Memory B cell (primary cell): ENCODE data around the gene YJU2.

Source experiments
- ATAC-seq: fragments of 150-1000 bp; cut with Tn5 transposase; 2 replicates; pipeline ENCODE4 v1.10.0; 2021; ENCODE audit warnings: low read depth, mild to moderate bottlenecking, moderate library complexity
- DNase-seq, 2 donors: peaks; one replicate each; pipeline ENCODE4 v3.0.0; 2022; ENCODE audit warnings: low spot score in 2 of 2
- H3K27ac Mint-ChIP-seq: one replicate; pipeline ENCODE4 v1.8.0; 2022; ENCODE audit warnings: mild to moderate bottlenecking, moderate library complexity, mixed read lengths
- H3K27me3 Mint-ChIP-seq: one replicate; pipeline ENCODE4 v1.8.0; 2022; ENCODE audit warnings: mixed read lengths
- H3K36me3 Mint-ChIP-seq: one replicate; pipeline ENCODE4 v1.8.0; 2022; ENCODE audit warnings: mild to moderate bottlenecking, mixed read lengths
- H3K4me1 Mint-ChIP-seq: one replicate; pipeline ENCODE4 v1.8.0; 2022; ENCODE audit warnings: mixed read lengths
- H3K4me3 Mint-ChIP-seq: one replicate; pipeline ENCODE4 v1.8.0; 2022; ENCODE audit warnings: mild to moderate bottlenecking, moderate library complexity, mixed read lengths
- H3K9me3 Mint-ChIP-seq: one replicate; pipeline ENCODE4 v1.8.0; 2022; ENCODE audit warnings: mixed read lengths

The YJU2 gene

GRCh38 chr19:4288091-4288777, 41.4 kb downstream of the YJU2 start:
- peaks cover 6% of the 10 kb centered on the region for H3K27me3 Mint-ChIP-seq
- no peak overlapping the region for H3K4me3 Mint-ChIP-seq
- peaks cover 3% of the 10 kb centered on the region for H3K4me1 Mint-ChIP-seq
- no peaks in the 10 kb centered on the region for H3K36me3 Mint-ChIP-seq
- no peaks in the 10 kb centered on the region for H3K9me3 Mint-ChIP-seq
- H3K27ac Mint-ChIP-seq = no peak overlapping the region
- no peak for ATAC-seq
- DNase-seq = no peak

- DNase-seq = no peak
- no peaks in the 10 kb centered on the region for H3K36me3 Mint-ChIP-seq
- peaks cover 4% of the 10 kb centered on the region for H3K27me3 Mint-ChIP-seq
- no peak overlapping the region for H3K4me3 Mint-ChIP-seq
- no peak for ATAC-seq
- no peak overlapping the region for H3K27ac Mint-ChIP-seq
- H3K4me1 Mint-ChIP-seq = no peaks in the 10 kb centered on the region
- H3K9me3 Mint-ChIP-seq = no peaks in the 10 kb centered on the region
These were observed 44.4 kb downstream of the YJU2 start for GRCh38 chr19:4291184-4291732.

GRCh38 chr19:4292515-4292914, 45.6 kb downstream of the YJU2 start:
- ATAC-seq = no peak
- Mint-ChIP-seq H3K9me3 (no peaks in the 10 kb centered on the region), H3K4me1 (no peaks in the 10 kb centered on the region), H3K27ac (no peak overlapping the region), H3K4me3 (no peak overlapping the region), H3K36me3 (no peaks in the 10 kb centered on the region), H3K27me3 (peaks cover 4% of the 10 kb centered on the region)
- no peak for DNase-seq

DNA sequence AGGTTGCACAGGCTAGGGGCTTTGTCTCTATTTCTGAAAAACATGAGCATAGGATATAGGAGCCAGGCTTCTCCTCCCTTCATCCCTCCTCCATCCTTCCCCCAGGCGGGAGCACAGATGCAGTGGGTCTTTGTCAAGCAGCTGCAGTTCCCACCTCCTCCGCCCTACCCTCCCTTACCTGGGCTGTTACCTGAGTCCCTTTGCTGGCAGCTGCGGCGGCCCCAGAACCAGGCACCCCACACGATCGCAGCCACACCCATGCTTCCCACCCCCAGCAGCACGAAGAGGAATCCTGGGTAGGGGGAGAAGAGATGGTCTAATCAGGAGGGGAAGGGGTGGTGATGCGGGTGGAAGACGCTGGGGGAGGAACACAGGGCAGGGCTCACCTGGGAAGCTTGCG, 47.5 kb downstream of the YJU2 start:
- no peak for ATAC-seq
- DNase-seq = no peak
- no peaks in the 10 kb centered on the region for H3K4me1 Mint-ChIP-seq
- no peaks in the 10 kb centered on the region for H3K9me3 Mint-ChIP-seq
- H3K27ac Mint-ChIP-seq = no peak overlapping the region
- peaks cover 6% of the 10 kb centered on the region for H3K27me3 Mint-ChIP-seq
- H3K36me3 Mint-ChIP-seq = peaks cover 2% of the 10 kb centered on the region
- H3K4me3 Mint-ChIP-seq = no peak overlapping the region

DNA sequence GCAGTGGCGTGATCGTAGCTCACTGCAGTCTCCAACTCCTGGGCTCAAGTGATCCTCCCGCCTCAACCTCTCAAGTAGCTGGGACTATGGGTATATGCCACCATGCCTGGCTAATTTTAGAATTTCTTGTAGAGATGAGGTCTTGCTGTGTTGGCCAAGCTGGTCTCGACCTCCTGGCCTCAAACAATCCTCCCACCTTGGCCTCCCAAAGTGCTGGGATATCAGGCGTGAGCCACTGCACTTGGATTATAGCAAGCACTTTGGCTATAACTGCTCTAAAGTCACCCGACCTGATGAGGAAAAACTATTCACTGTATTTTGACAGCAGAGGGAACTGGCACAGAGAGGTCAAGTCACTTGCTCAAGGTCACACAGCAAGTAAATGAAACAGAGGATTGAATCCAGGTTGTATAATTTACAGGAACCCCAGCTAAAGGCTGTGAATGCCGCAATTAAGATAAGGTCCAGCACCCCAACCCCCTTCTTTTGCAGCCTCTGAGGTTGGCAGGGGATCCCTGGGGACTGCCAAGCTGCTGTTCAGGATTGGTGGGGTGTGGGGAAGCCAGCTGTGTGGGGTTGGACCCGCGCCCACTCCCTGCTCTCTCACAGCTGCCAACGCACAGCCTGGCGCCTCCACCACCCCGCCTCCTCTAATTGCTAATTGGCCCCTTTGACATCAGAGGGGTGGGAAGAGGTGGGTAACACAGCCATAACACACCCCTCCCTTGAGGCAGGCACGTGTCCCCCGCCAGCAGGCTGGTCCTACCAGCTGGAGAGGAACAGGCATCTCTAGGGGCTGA, 49.3 kb downstream of the YJU2 start:
- Mint-ChIP-seq H3K27me3 (peaks cover 10% of the 10 kb centered on the region), H3K4me1 (no peaks in the 10 kb centered on the region), H3K36me3 (peaks cover 4% of the 10 kb centered on the region), H3K4me3 (no peak overlapping the region), H3K9me3 (peaks cover 2% of the 10 kb centered on the region), H3K27ac (no peak overlapping the region)
- no peak for DNase-seq
- no peak for ATAC-seq

- Mint-ChIP-seq H3K9me3 (peaks cover 2% of the 10 kb centered on the region), H3K27ac (no peak overlapping the region), H3K4me1 (no peaks in the 10 kb centered on the region), H3K4me3 (no peak overlapping the region), H3K36me3 (peaks cover 4% of the 10 kb centered on the region), H3K27me3 (peaks cover 12% of the 10 kb centered on the region)
- DNase-seq = no peak
- ATAC-seq = no peak
These were observed 51.3 kb downstream of the YJU2 start for GRCh38 chr19:4297901-4298809.

DNA sequence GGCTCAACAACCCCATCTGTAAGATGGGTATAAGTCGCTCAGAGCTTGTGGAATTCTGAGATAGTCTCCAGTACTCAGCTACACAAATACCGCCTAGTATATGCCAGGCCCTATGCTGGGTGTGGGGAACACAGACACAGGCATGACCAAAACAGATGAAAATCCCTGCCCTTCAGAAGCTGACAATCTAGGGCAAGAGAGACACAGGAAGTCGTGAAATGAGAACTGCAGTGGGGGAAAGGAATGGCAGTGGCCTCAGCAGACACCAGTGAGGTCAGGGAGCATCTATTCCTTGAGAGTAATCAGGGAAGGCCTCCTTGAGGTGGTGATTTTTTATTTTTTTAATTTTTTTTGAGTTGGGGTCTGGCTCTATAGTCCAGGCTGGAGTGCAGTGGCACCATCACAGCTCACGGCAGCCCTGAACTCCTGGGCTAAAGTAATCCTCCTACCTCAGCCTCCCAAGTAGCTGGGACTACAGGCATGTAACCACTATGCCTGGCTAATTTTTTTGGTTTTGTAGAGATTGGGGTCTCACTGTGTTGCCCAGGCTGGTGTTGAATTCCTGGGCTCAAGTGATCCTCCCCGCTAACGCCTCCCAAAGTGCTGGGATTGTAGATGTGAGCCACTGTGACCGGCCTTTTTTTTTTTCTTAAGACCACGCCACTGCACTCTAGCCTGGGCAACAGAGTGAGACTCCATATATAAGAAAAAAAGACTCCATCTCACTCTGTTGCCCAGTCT, 52.1 kb downstream of the YJU2 start:
- Mint-ChIP-seq H3K27me3 (peaks cover 12% of the 10 kb centered on the region), H3K9me3 (peaks cover 2% of the 10 kb centered on the region), H3K4me3 (no peak overlapping the region), H3K27ac (no peak overlapping the region), H3K4me1 (no peaks in the 10 kb centered on the region), H3K36me3 (peaks cover 4% of the 10 kb centered on the region)
- no peak for ATAC-seq
- no peak for DNase-seq

GRCh38 chr19:4300589-4300988, 53.7 kb downstream of the YJU2 start:
- ATAC-seq = no peak
- Mint-ChIP-seq H3K4me3 (no peak overlapping the region), H3K9me3 (peaks cover 2% of the 10 kb centered on the region), H3K4me1 (peaks cover 2% of the 10 kb centered on the region), H3K36me3 (peaks cover 4% of the 10 kb centered on the region), H3K27me3 (peaks cover 14% of the 10 kb centered on the region), H3K27ac (no peak overlapping the region)
- no peak for DNase-seq

DNA sequence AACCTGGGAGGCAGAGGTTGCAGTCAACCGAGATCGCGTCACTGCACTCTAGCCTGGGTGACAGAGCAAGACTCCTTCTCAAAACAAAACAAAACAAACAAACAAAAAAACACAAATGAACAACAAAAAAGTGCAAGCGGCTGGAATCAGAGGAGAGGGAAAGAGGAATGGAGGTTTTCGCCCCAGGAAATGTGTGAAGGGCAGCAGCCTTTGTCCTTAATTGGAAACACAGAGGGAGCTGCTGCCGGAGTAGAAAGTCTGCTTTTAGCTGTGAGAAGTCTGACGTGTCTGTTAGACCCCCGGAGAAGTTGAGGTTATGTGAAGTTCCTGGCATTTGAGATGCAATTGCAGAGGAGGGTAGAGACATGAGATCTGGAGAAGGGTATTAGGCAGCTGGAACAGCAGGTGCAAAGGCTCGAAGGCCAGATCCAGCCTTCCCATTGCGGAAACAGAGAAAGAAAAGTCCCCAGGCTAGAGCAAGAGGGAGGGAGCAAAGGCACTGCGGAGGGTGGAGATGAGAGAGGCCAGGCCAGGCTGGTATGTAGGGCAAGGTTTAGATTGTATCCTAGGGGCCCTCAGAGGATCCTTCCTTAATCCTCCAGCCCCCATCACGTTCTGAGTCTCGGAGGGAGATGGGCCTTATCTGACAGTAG, 54.8 kb downstream of the YJU2 start:
- H3K4me1 Mint-ChIP-seq = peaks cover 2% of the 10 kb centered on the region
- H3K27ac Mint-ChIP-seq = no peak overlapping the region
- H3K36me3 Mint-ChIP-seq = peaks cover 4% of the 10 kb centered on the region
- peaks cover 15% of the 10 kb centered on the region for H3K27me3 Mint-ChIP-seq
- DNase-seq = no peak
- ATAC-seq = no peak
- H3K4me3 Mint-ChIP-seq = no peak overlapping the region
- H3K9me3 Mint-ChIP-seq = peaks cover 2% of the 10 kb centered on the region

DNA sequence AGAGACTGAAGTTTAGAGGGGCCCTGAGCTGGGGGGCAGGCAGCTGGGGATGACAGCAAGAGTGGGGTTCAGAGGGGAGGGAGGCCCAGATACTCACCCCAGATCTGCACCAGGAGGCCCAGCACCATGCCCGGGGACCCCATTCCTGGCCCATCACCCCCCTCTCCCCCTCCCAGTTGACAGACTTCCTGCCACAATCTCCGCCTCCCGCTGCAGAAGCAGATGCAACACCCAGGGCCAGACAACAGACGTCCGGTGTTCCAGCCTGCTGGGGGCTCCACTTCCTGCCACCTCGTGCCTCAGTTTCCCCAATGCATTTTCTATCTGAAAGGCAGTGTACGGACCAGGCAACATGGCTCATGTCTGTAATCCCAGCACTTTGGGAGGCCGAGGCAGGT, 55.4 kb downstream of the YJU2 start, which contains the start of gene TMIGD2:
Gene TMIGD2 (minus strand): TSS at position 147 of the 398 bp plus-strand sequence. CDS start 4 bp downstream, at position 143.
- H3K36me3 Mint-ChIP-seq = peaks cover 4% of the 10 kb centered on the region
- peaks cover 2% of the 10 kb centered on the region for H3K4me1 Mint-ChIP-seq
- DNase-seq (no peak), ATAC-seq (no peak)
- peaks cover 2% of the 10 kb centered on the region for H3K9me3 Mint-ChIP-seq
- H3K27ac Mint-ChIP-seq = no peak within 1 kb of the TSS
- H3K4me3 Mint-ChIP-seq = no peak within 1 kb of the TSS
- H3K27me3 Mint-ChIP-seq = peaks cover 16% of the 10 kb centered on the region

DNA sequence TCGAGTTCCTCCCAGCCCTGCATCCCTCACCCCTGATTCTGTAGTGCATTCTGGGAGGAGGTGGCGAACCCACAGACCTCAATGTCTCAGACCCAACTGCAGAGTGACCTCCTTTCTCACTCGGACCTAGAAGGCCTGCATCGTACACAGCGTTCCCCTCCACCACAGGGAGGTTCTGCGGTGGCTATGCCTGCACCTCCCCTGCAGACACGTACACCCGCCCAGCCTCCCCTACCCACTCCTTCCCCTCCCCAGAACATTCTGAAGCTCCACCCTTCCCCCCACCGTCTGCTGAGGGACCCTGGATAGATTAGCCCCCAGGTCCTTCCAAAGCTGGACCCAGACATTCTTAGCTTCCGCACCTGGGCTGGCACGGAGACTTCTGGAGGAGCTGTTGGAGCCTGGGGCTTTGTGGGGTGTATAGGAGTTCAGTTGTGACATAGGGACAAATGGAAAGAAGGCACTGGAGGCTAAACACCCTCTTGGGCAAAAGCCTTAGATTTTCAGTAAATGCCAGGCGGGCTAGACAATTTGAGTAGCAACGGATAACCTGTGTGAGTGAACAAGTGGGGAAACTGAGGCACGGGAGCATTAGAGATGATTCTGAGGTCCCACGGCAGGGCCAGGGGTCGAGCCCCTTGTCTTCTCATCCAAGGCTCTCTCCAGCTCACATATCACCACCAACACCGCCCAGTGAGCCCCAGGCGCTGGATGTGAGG, 57.1 kb downstream of the YJU2 start:
- Mint-ChIP-seq H3K4me1 (peaks cover 2% of the 10 kb centered on the region), H3K36me3 (peaks cover 2% of the 10 kb centered on the region), H3K27me3 (peaks cover 14% of the 10 kb centered on the region), H3K4me3 (peak overlapping the region; percentile 29), H3K9me3 (peaks cover 2% of the 10 kb centered on the region), H3K27ac (no peak overlapping the region)
- DNase-seq (no peak), ATAC-seq (no peak)

DNA sequence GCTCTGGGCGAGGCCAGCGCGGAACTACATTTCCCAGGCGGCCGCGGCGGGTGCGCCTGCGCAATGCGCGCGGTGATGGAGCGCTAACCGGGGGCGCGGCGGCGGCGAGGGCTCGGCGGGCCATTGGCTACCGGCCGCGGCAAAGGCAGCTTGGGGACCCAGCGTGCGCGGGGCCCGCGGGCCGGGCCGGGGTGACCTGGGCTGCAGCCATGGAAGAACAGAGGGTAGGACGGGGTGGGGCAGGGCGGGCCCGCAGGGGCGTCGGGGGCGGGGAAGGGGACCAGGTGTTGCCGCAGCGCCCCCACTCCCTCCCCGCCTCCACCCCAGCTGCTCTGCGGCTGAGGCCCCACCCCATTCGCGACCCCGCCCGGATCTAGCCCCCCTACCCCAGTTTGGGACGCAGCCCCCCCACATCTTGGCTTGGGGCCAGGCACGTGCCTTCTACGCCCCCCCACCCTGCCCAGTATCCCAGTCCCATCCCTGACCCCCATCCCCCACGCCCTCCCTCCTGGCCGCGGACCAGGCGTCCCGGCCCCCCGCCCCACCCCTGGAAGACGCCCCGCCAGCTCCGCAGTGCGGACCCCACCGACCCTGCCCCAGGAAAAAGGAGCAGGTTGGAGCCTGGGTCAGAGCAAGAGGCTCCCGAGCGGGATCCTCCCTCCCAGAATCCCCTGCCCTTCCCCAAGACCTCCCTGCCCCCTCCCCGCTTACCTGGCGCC, 57.8 kb downstream of the YJU2 start, which contains the start of gene FSD1:
Gene FSD1 (plus strand): TSS at position 61 of the 719 bp plus-strand sequence. CDS start 149 bp downstream, at position 210.
- peak; percentile 33 to 56 for DNase-seq
- ATAC-seq = peak; percentile 87
- H3K27me3 Mint-ChIP-seq = peaks cover 14% of the 10 kb centered on the region
- peaks cover 2% of the 10 kb centered on the region for H3K9me3 Mint-ChIP-seq
- peaks cover 2% of the 10 kb centered on the region for H3K4me1 Mint-ChIP-seq
- peaks cover 2% of the 10 kb centered on the region for H3K36me3 Mint-ChIP-seq
- H3K4me3 Mint-ChIP-seq = peak within 1 kb of the TSS; percentile 77
- H3K27ac Mint-ChIP-seq = no peak within 1 kb of the TSS
